Vagina (tissue), 2 donors: ENCODE results near the gene RNF141.

Experiments
- CTCF ChIP-seq, 3 experiments: fragments of 450-650 bp in 2 of 3; fragments of 200-600 bp in 1 of 3; sonication (generic) in 1 of 3; IDR thresholded peaks; one replicate each; pipeline ENCODE4 v1.5.1; 2017 to 2019; ENCODE audit warnings: antibody characterized with exemption in 3 of 3, mild to moderate bottlenecking in 2 of 3, moderate library complexity in 2 of 3
- POLR2A ChIP-seq, 2 donors: fragments of 450-650 bp; IDR thresholded peaks; one replicate each; pipeline ENCODE4 v1.6.1; 2017; ENCODE audit warnings: antibody characterized with exemption in 2 of 2, mild to moderate bottlenecking in 2 of 2, moderate library complexity in 2 of 2

DNA sequence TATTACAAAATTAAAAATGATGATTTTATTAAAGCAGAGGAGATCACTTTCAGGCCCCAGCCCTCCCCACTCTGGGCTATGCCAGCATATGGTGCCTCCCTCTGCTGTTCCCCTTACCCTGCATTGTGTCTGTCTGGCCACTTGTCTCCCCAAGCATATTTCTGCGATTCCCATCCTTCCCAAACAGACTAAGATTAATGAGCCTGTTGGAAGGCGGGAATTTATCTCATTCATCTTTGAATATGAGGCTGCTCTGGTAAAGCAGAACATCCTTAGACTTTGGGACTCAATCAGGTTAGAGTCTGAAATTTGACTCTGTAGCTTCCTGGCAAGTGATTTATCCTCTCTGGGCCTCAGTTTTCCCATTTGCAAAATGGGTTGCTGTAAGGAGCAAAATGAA lies 60.2 kb downstream of the RNF141 start:
- TF ChIP-seq CTCF (IDR thresholded peaks at IDR 0.05): no peak
- TF ChIP-seq POLR2A (IDR thresholded peaks at IDR 0.05): no peak
